HG02938 (cell line): Measurements from ENCODE around the gene COBLL1.

Experiments
- ATAC-seq: cut with Tn5 transposase; IDR thresholded peaks from one replicate; pipeline ENCODE4 v1.9.1; 2021; ENCODE audit warnings: mild to moderate bottlenecking, moderate library complexity; ENCODE audit not compliant: unreplicated experiment

The COBLL1 gene

GRCh38 chr2:164691346-164691887 is 150.2 kb downstream of the COBLL1 start:
- ATAC-seq: no peak

GRCh38 chr2:164690361-164690760 is 151.3 kb downstream of the COBLL1 start:
- no peak for ATAC-seq

GRCh38 chr2:164688896-164689419 is 152.7 kb downstream of the COBLL1 start:
- no peak for ATAC-seq

GRCh38 chr2:164681009-164681408 is 160.6 kb downstream of the COBLL1 start:
- no peak for ATAC-seq

GRCh38 chr2:164678631-164679149 is 162.9 kb downstream of the COBLL1 start:
- no peak for ATAC-seq

- ATAC-seq: no peak
Measured at GRCh38 chr2:164677733-164678132, 163.9 kb downstream of the COBLL1 start.

GRCh38 chr2:164677271-164677670 is 164.4 kb downstream of the COBLL1 start:
- ATAC-seq: no peak

- no peak for ATAC-seq
Measured at GRCh38 chr2:164675687-164676086, 165.9 kb downstream of the COBLL1 start.

- no peak for ATAC-seq
Measured at GRCh38 chr2:164675027-164675426, 166.6 kb downstream of the COBLL1 start.

GRCh38 chr2:164671664-164672396 is 169.8 kb downstream of the COBLL1 start:
- no peak for ATAC-seq

GRCh38 chr2:164669291-164669690 is 172.3 kb downstream of the COBLL1 start:
- no peak for ATAC-seq

- no peak for ATAC-seq
Measured at GRCh38 chr2:164667566-164667965, 174.1 kb downstream of the COBLL1 start.

- no peak for ATAC-seq
Measured at GRCh38 chr2:164664070-164664469, 177.6 kb downstream of the COBLL1 start.

GRCh38 chr2:164662868-164663631 is 178.6 kb downstream of the COBLL1 start:
- no peak for ATAC-seq

- ATAC-seq: no peak
Measured at GRCh38 chr2:164662066-164662465, 179.6 kb downstream of the COBLL1 start.

- ATAC-seq: no peak
Measured at GRCh38 chr2:164661349-164661748, 180.3 kb downstream of the COBLL1 start.

- ATAC-seq: no peak
Measured at GRCh38 chr2:164657129-164657528, 184.5 kb downstream of the COBLL1 start.

- no peak for ATAC-seq
Measured at GRCh38 chr2:164655750-164656149, 185.9 kb downstream of the COBLL1 start.

- ATAC-seq: no peak
Measured at GRCh38 chr2:164655336-164655735, 186.3 kb downstream of the COBLL1 start.

GRCh38 chr2:164651361-164651760 is 190.3 kb downstream of the COBLL1 start:
- ATAC-seq: no peak

- no peak for ATAC-seq
Measured at GRCh38 chr2:164644036-164644700, 197.5 kb downstream of the COBLL1 start.
